ENCODE results near the gene CNMD. TPM values are rescaled to one million over a fixed set of nuclear protein-coding genes. Genes with fewer than 3 reads are reported as not detected.
"Not testable (repeated sequence)": the region's sequence is repeated elsewhere in the genome, so short reads cannot be mapped to it uniquely, and the experiment has no call there.

CNMD gene
- total RNA-seq, 1 donor from 2014 or later = not detected

DNA sequence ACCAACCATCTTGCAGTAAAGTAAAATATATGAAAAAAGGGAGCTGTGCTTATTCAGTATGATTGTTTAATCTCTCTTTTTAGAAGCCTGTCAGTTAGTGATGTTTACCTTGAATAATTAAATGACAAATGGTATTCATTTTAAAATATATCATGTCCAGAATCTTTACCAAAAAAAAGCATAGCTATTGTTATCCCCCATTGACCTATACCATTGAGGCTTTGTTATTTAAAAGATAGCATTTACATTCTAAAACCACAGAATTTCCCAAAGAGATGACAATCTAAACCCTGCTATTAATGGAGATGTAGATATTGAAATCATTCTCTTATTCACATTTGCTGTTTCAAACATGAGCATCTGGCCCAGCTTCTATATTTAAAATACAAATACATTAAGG lies 2.2 kb downstream of the CNMD start:
- Histone ChIP-seq H3K36me3 (ENCODE audit: control insufficient read depth, insufficient read depth, low read length) (no peaks in the 10 kb centered on the region), H3K4me3 (ENCODE audit: low read depth, low read length) (no peak overlapping the region), H3K27me3 (ENCODE audit: control insufficient read depth, insufficient read depth, low read length) (peaks cover 18% of the 10 kb centered on the region)
- DNase-seq (ENCODE audit: low read depth) (no peak), FAIRE-seq (no peak)
- TF ChIP-seq, protein P1, sequence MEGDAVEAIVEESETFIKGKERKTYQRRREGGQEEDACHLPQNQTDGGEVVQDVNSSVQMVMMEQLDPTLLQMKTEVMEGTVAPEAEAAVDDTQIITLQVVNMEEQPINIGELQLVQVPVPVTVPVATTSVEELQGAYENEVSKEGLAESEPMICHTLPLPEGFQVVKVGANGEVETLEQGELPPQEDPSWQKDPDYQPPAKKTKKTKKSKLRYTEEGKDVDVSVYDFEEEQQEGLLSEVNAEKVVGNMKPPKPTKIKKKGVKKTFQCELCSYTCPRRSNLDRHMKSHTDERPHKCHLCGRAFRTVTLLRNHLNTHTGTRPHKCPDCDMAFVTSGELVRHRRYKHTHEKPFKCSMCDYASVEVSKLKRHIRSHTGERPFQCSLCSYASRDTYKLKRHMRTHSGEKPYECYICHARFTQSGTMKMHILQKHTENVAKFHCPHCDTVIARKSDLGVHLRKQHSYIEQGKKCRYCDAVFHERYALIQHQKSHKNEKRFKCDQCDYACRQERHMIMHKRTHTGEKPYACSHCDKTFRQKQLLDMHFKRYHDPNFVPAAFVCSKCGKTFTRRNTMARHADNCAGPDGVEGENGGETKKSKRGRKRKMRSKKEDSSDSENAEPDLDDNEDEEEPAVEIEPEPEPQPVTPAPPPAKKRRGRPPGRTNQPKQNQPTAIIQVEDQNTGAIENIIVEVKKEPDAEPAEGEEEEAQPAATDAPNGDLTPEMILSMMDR (IDR thresholded peaks at IDR 0.05; ENCODE audit: insufficient read depth, low read length, severe bottlenecking) = no peak

DNA sequence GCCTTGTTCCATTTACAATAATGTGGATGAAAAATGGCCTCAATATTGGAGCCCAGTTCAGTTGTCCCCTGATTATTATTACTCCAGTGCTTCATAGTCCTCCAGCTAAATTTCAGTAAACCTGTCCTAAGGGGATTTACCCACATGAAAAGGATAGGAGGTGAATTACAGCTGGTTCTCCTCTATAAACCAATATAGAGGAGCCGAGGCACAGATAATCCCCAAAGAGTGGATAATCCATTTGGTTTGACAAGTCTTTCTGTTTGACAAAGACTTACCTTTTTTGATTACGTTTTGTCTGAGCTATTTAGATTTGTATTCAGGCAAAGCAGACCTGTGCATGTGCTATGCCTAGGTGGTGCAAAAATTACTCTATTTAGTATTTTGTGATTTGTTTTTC lies 2.7 kb downstream of the CNMD start:
- H3K27me3 ChIP-seq (ENCODE audit: control insufficient read depth, insufficient read depth, low read length) = peaks cover 18% of the 10 kb centered on the region
- H3K36me3 ChIP-seq (ENCODE audit: control insufficient read depth, insufficient read depth, low read length) = no peaks in the 10 kb centered on the region
- FAIRE-seq (no peak), DNase-seq (ENCODE audit: low read depth) (no peak)
- TF ChIP-seq, protein P1 (IDR thresholded peaks at IDR 0.05; ENCODE audit: insufficient read depth, low read length, severe bottlenecking) = no peak
- H3K4me3 ChIP-seq (ENCODE audit: low read depth, low read length) = no peak overlapping the region

DNA sequence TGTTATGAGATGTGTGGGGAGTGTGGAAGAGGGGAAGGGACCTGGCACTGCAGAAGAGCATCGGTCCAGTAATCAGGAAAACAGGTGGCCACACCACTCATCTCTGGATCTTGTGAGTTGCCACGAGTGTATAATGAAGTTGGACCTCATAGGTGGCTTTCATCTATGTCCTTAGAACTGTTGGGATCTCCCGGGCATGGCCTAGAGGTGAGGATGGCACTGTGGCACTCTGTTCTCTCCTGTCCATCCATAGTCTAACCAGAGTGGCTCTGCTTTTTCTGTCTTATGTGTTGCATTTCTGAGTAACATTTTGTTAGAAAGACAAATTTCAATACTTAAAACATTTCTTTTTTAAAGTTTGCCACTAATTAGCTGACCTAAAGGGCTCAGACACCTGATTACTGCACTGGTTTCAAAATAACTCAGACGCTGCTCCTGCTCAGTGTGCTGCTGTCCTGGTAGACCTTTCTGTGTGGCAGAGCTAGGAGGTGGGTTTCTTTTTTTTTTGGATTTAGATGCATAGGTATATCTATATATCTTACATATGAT lies 5.5 kb downstream of the CNMD start:
- TF ChIP-seq, protein P1 (IDR thresholded peaks at IDR 0.05; ENCODE audit: insufficient read depth, low read length, severe bottlenecking) = no peak
- Histone ChIP-seq H3K4me3 (ENCODE audit: low read depth, low read length) (no peak overlapping the region), H3K27me3 (ENCODE audit: control insufficient read depth, insufficient read depth, low read length) (peaks cover 6% of the 10 kb centered on the region), H3K36me3 (ENCODE audit: control insufficient read depth, insufficient read depth, low read length) (no peaks in the 10 kb centered on the region)
- FAIRE-seq = peak; percentile 28
- no peak for DNase-seq (ENCODE audit: low read depth)

DNA sequence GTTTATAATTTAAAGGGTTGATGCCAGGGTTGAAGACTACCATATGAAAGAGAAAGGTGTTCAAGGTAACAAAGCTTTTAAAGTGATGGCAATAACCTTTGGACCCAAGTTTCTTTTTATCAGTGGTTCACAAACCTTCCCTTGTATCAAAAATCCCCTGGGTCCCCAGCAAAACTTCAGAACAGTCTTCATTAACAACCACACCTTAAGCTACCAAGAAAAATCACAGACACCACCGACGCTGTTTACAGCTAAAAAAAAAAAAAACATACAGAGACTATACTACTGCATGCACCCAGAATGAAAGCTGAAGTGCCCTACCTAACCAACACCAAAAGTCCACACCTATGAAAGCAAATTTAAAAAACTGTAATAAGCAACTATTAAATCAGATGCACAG lies 13.4 kb downstream of the CNMD start:
- DNase-seq (ENCODE audit: low read depth) = no peak
- Histone ChIP-seq H3K27me3 (ENCODE audit: control insufficient read depth, insufficient read depth, low read length) (no peaks in the 10 kb centered on the region), H3K36me3 (ENCODE audit: control insufficient read depth, insufficient read depth, low read length) (no peaks in the 10 kb centered on the region), H3K4me3 (ENCODE audit: low read depth, low read length) (no peak overlapping the region)
- TF ChIP-seq, protein P1 (IDR thresholded peaks at IDR 0.05; ENCODE audit: insufficient read depth, low read length, severe bottlenecking) = no peak
- FAIRE-seq = no peak

DNA sequence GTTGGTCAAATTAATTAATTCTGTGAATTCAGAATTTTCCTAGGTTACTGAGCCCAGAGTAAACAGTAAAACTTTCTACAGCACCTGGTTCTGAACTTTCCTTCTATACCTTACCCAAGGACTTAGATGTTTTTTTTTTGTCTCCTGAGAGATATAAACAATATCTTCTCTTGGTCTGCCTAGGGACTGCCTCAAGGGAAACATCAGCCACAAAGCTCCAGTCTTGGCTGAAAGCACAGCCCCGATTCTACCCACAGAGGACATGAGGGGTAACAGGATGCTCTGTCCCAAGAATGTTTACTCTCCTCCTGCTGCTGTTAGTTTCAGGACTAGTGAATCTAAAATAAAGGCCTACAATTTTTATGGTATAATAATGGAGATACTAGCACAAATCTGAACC lies 14.3 kb downstream of the CNMD start:
- Histone ChIP-seq H3K27me3 (ENCODE audit: control insufficient read depth, insufficient read depth, low read length) (no peaks in the 10 kb centered on the region), H3K4me3 (ENCODE audit: low read depth, low read length) (no peak overlapping the region), H3K36me3 (ENCODE audit: control insufficient read depth, insufficient read depth, low read length) (no peaks in the 10 kb centered on the region)
- FAIRE-seq (no peak), DNase-seq (ENCODE audit: low read depth) (no peak)
- TF ChIP-seq, protein P1 (IDR thresholded peaks at IDR 0.05; ENCODE audit: insufficient read depth, low read length, severe bottlenecking) = no peak

DNA sequence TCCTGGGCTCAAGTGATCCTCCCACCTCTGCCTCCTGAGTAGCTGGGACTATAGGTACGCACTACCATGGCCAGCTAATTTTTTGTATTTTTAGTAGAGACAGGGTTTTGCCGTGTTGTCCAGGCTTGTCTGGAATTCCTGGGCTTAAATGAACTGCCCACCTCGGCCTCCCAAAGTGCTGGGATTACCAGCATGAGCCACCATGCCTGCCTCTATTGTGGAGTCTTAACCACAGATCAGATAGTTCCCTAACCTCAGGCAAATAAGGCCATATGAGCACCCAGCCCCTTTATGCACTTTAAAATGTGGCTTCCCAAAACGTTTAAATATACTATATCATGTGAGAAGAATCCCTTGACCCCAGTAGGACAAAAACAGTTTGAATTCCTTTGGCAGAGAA lies 16.4 kb downstream of the CNMD start:
- no peak for DNase-seq (ENCODE audit: low read depth)
- no peak for FAIRE-seq
- H3K36me3 ChIP-seq (ENCODE audit: control insufficient read depth, insufficient read depth, low read length) = no peaks in the 10 kb centered on the region
- H3K27me3 ChIP-seq (ENCODE audit: control insufficient read depth, insufficient read depth, low read length) = no peaks in the 10 kb centered on the region
- no peak overlapping the region for H3K4me3 ChIP-seq (ENCODE audit: low read depth, low read length)
- TF ChIP-seq, protein P1 (IDR thresholded peaks at IDR 0.05; ENCODE audit: insufficient read depth, low read length, severe bottlenecking) = no peak

DNA sequence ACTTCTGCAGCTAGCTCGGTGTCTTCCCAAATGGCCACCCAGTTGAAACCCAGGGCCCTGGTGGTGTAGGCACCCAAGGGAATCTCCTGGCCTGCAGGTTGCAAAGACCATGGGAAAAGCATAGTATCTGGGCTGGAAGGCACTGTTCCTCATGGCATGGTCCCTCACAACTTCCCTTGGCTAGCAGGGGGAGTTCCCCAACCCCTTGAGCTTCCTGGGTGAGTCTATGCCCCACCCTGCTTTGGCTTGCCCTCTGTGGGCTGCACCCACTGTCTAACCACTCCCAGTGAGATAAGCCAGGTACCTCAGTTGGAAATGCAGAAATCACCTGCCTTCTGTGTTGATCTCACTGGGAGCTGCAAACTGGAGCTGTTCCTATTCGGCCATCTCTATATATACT lies 18.3 kb downstream of the CNMD start:
- FAIRE-seq; H3K36me3 ChIP-seq (ENCODE audit: control insufficient read depth, insufficient read depth, low read length); H3K4me3 ChIP-seq (ENCODE audit: low read depth, low read length); H3K27me3 ChIP-seq (ENCODE audit: control insufficient read depth, insufficient read depth, low read length): not testable (repeated sequence)
- DNase-seq (ENCODE audit: low read depth) = peak; percentile 10

DNA sequence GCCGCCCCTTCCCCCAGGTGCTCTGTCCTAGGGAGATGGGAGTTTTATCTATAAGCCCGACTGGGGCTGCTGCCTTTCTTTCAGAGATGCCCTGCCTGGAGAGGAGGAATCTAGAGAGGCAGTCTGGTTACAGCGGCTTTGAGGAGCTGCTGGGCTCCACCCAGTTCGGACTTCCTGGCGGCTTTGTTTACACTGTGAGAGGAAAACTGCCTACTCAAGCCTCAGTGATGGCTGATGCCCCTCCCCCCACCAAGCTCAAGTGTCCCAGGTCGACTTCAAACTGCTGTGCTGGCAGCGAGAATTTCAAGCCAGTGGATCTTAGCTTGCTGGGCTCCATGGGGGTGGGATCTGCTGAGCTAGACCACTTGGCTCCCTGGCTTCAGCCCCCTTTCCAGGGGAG lies 18.7 kb downstream of the CNMD start:
- H3K27me3 ChIP-seq (ENCODE audit: control insufficient read depth, insufficient read depth, low read length); FAIRE-seq; H3K4me3 ChIP-seq (ENCODE audit: low read depth, low read length); H3K36me3 ChIP-seq (ENCODE audit: control insufficient read depth, insufficient read depth, low read length): not testable (repeated sequence)
- DNase-seq (ENCODE audit: low read depth) = peak; percentile 34
